Tibial artery (tissue), 4 donors: Measurements from ENCODE around the gene TRANK1.
"Not testable (repeated sequence)": the region's sequence is repeated elsewhere in the genome, so short reads cannot be mapped to it uniquely, and the experiment has no call there.

Experiments
- DNase-seq, 2 donors: peaks; one replicate each; pipeline ENCODE4 v3.0.0-alpha.2; 2019
- H3K27ac ChIP-seq, 2 donors: fragments of 200-600 bp; sonication (generic) in 1 of 2; 1 replicate in 1 of 2; 2 replicates in 1 of 2; pipeline ENCODE4 v1.5.1; 2018 to 2019; ENCODE audit warnings: mild to moderate bottlenecking in 1 of 2
- H3K27me3 ChIP-seq, 2 donors: fragments of 200-600 bp; sonication (generic) in 1 of 2; one replicate each; pipeline versions ENCODE4 v1.5.1 to v1.6.0; 2016 to 2019
- H3K36me3 ChIP-seq, 3 donors: fragments of 200-600 bp; sonication (generic) in 2 of 3; one replicate each; pipeline ENCODE4 v1.5.1; 2016 to 2019; ENCODE audit warnings: mild to moderate bottlenecking in 2 of 3
- H3K4me1 ChIP-seq, 4 donors: fragments of 200-600 bp; sonication (generic) in 2 of 4; 1 replicate in 3 of 4; 2 replicates in 1 of 4; pipeline ENCODE4 v1.5.1; 2016 to 2019
- H3K4me3 ChIP-seq, 2 donors: fragments of 200-600 bp; sonication (generic) in 1 of 2; 1 replicate in 1 of 2; 2 replicates in 1 of 2; pipeline ENCODE4 v1.5.1; 2018 to 2019; ENCODE audit warnings: mild to moderate bottlenecking in 2 of 2
- H3K9me3 ChIP-seq, 3 donors: fragments of 200-600 bp; sonication (generic) in 1 of 3; one replicate each; pipeline ENCODE4 v1.5.1; 2016 to 2019
- intact Hi-C: fragments of 100-400 bp; cut with DNase I; formaldehyde crosslinking; loops from one replicate; pipeline ENCODE4 v1.15.0; 2023; ENCODE audit warnings: low total_unique reads
- TF ChIP-seq, protein P1 (sequence below), 2 experiments: fragments of 200-600 bp in 1 of 2; fragments of 450-650 bp in 1 of 2; IDR thresholded peaks; one replicate each; pipeline ENCODE4 v1.5.1; 2017 to 2019; ENCODE audit warnings: antibody characterized with exemption in 2 of 2, mild to moderate bottlenecking in 1 of 2, moderate library complexity in 1 of 2

Gene TRANK1

DNA sequence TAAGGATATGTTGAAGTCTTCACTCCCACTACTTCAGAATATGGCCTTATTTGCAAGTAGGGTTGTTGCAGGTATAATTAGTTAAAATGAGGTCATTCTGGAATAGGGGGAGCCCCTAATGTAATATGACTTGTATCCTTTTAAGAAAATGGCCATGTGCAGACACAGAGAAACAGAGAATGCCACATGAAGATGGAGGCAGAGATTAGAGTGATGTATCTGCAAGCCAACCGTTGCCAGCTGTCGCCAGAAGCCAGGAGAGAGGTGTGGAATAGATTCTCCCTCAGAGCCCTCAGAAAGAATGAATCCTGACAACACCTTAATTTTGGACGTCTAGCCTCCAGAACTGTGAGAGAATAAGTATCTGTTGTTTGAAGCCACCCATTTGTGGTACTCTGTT, 11.3 kb upstream of the TRANK1 start:
- Histone ChIP-seq H3K27me3 (no peaks in the 10 kb centered on the region), H3K4me1 (peaks cover 0 to 3% (median 0%) of the 10 kb centered on the region in 4 donors), H3K27ac (no peak overlapping the region), H3K9me3 (no peaks in the 10 kb centered on the region), H3K4me3 (no peak overlapping the region), H3K36me3 (no peaks in the 10 kb centered on the region)
- TF ChIP-seq, protein P1, sequence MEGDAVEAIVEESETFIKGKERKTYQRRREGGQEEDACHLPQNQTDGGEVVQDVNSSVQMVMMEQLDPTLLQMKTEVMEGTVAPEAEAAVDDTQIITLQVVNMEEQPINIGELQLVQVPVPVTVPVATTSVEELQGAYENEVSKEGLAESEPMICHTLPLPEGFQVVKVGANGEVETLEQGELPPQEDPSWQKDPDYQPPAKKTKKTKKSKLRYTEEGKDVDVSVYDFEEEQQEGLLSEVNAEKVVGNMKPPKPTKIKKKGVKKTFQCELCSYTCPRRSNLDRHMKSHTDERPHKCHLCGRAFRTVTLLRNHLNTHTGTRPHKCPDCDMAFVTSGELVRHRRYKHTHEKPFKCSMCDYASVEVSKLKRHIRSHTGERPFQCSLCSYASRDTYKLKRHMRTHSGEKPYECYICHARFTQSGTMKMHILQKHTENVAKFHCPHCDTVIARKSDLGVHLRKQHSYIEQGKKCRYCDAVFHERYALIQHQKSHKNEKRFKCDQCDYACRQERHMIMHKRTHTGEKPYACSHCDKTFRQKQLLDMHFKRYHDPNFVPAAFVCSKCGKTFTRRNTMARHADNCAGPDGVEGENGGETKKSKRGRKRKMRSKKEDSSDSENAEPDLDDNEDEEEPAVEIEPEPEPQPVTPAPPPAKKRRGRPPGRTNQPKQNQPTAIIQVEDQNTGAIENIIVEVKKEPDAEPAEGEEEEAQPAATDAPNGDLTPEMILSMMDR (IDR thresholded peaks at IDR 0.05): no peak
- intact Hi-C loops: loop anchor here (5.0 kb wide), 1 partner anchor 229 kb away; no protein-coding TSS in a partner anchor
- no peak for DNase-seq

DNA sequence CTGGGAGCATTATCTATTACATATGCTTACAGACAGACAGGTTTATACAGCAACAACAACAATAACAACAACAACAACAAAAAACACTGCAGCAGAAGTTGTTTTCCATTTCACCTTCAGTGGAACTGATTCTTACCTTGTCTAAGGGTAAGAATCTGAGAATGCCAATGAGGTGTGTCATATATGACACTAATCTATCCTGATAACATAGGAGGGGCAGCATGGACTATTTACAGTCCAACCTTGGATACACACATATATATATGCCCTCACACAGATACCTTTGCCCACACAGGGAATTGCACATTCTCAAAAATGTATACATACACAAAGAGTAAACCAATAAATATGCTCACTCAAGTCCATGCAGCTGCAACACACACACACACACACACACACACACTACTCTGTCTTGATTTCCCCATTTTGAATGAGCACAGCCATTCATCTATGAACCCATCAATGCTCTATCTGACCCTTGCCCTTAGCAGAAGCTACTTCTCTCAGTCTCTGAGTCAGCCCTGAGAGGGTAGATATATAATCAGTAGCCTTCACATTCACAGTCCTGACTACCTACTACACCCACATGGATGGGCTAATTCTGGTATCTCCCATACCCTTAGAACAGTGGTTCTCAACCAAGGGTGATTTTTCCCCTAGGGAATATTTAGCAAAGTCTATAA, 9.7 kb upstream of the TRANK1 start:
- Histone ChIP-seq H3K36me3 (no peaks in the 10 kb centered on the region), H3K9me3 (no peaks in the 10 kb centered on the region), H3K27ac (no peak overlapping the region), H3K4me3 (no peak overlapping the region), H3K4me1 (peaks cover 0 to 3% (median 0%) of the 10 kb centered on the region in 4 donors), H3K27me3 (no peaks in the 10 kb centered on the region)
- TF ChIP-seq, protein P1 (IDR thresholded peaks at IDR 0.05): no peak
- no peak for DNase-seq
- intact Hi-C loops: loop anchor here (5.0 kb wide), 1 partner anchor 227 kb away; no protein-coding TSS in a partner anchor

DNA sequence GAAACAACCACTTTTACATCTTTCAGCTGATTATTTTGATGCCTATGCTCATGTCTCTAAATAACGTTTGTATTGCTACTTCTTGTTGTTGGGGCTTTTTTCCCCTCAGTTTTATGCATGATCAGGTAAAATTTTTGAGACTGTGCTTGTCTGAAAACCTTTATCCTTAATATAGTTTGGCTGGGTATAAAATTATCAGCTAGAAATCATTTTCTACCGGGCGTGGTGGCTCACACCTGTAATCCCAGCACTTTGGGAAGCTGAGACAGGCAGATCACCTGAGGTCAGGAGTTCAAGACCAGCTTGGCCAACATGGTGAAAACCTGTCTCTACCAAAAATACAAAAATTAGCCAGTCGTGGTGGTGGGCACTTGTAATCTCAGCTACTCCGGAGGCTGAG, 3.0 kb upstream of the TRANK1 start:
- H3K4me1 ChIP-seq: peaks cover 0 to 11% (median 9%) of the 10 kb centered on the region in 4 donors
- H3K36me3 ChIP-seq, H3K27me3 ChIP-seq, intact Hi-C loops, DNase-seq, H3K4me3 ChIP-seq, H3K27ac ChIP-seq: not testable (repeated sequence)
- peaks cover 0 to 12% (median 11%) of the 10 kb centered on the region in 3 donors for H3K9me3 ChIP-seq

DNA sequence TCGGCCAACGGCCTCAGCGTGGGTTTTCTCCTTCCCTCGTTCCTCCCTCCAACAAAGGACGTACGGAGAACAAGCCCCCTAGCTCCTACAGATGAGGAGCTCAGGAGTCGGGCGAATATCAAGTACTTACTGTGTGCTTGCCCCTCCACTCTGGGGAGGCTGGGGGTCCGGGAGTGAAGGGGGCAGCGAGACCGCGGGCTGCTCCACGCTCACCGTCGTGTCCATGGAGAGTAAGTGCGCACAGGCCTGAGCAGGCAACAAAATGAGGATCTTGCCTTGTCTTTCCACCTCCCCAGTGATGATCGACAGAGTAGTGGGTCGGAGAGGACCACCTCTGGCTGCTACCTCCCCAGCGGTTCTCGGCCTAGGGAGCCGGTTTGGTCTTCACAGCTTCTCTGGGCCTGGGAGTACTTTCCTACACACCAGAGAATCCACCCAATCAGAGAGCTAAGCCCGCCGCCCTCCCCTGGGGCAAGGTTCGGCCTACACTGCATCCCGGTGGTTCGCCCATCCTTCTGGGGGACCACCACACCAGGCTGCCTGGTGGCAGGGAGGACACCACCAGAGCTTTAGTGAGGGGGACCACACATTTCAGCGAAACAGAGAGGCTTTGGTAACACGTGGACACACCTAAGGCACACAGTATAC, 603 bp upstream of the TRANK1 start:
- no peak for DNase-seq
- Histone ChIP-seq H3K4me1 (peaks cover 0 to 23% (median 17%) of the 10 kb centered on the region in 4 donors), H3K36me3 (no peaks in the 10 kb centered on the region), H3K9me3 (peaks cover 0 to 12% (median 11%) of the 10 kb centered on the region in 3 donors), H3K27me3 (no peaks in the 10 kb centered on the region), H3K4me3 (peak overlapping the region; percentile 72 to 85), H3K27ac (peak overlapping the region in 1 of 2 donors; percentile 73)
- intact Hi-C loops: no loop called here
- TF ChIP-seq, protein P1 (IDR thresholded peaks at IDR 0.05): no peak

DNA sequence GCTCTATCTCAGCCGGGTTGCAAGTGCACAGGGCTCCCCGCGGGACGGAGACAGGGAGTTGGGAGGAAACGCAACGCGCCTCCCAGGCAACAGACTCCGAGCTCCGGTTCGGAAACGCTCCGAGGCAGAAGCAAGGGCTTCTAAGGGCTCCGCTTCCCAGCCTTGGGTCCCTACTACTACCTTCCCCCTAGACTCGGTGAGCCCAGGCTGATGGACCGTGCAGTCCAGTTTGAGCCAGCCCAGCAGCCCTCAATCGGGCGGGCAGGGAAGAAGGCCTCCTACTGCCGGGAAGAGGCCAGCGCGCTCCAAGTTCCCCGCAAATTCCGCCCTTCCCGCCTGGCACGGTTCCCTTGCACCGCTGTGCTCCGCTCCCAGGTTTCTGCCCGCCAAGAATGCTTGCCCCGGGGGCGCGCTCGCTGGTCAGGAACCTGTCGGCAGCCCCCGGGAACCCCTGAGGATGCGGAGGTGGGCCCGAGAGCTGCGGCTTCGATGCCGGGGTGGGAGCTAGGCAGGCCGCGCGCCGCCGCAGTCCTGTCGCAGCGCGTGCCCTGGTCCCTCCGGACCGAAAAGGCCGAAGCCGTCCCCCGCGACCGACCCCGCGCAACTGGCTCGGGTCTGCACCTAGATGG, 728 bp downstream of the TRANK1 start:
- TF ChIP-seq, protein P1 (IDR thresholded peaks at IDR 0.05): no peak
- Histone ChIP-seq H3K36me3 (no peaks in the 10 kb centered on the region), H3K27ac (peak overlapping the region; percentile 73 to 79), H3K27me3 (no peaks in the 10 kb centered on the region), H3K4me1 (peaks cover 0 to 23% (median 17%) of the 10 kb centered on the region in 4 donors), H3K4me3 (peak overlapping the region; percentile 72 to 85), H3K9me3 (peaks cover 0 to 12% (median 11%) of the 10 kb centered on the region in 3 donors)
- intact Hi-C loops: no loop called here
- peak; percentile 41 to 76 for DNase-seq

DNA sequence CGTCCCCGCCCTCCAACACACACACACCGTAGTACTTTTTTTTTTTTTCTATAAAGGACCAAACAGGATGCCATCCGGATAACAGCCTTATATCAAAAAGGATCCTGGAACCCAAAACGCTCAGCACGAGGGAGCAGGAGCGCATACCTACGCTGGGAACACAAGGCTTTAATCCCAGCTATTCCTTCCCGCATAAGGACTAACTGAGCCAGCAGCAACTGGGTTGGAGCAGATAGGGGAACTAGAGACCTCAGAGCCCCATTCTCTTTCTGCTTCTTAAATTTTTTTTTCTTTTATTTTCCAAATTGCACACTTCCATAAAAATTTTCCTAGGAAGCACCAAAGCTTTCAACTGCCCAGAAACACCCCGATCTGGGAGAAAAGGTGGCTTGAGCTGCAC, 1.3 kb downstream of the TRANK1 start:
- Histone ChIP-seq H3K4me1 (peaks cover 0 to 23% (median 17%) of the 10 kb centered on the region in 4 donors), H3K4me3 (peak overlapping the region; percentile 72 to 85), H3K9me3 (peaks cover 0 to 12% (median 11%) of the 10 kb centered on the region in 3 donors), H3K27ac (peak overlapping the region; percentile 73 to 79), H3K36me3 (no peaks in the 10 kb centered on the region), H3K27me3 (no peaks in the 10 kb centered on the region)
- intact Hi-C loops: no loop called here
- DNase-seq: no peak
- TF ChIP-seq, protein P1 (IDR thresholded peaks at IDR 0.05): no peak
